Endothelial cell of umbilical vein (primary cell): ENCODE data around the gene GAS2L2. TPM values are rescaled to one million over a fixed set of nuclear protein-coding genes. Genes with fewer than 3 reads are reported as not detected.

ENCODE experiments used
- BruUV-seq: library from RNA; stranded (reverse); fragments of 400-500 nt; replicated peaks from 2 replicates; lab custom pipeline; 2021; lab: Mats Ljungman, UMichigan
- CTCF ChIA-PET: fragments of 300-600, 350-600 bp; sonication (Branson Sonifier 250); formaldehyde crosslinking; loops from one replicate; lab custom pipeline; 2021; ENCODE audit warnings: antibody characterized with exemption, inconsistent platforms; lab: Charles Lee
- POLR2A ChIA-PET: fragments of 300-600, 350-600 bp; sonication (Branson Sonifier 250); formaldehyde crosslinking; loops from one replicate; lab custom pipeline; 2021; ENCODE audit warnings: antibody characterized with exemption, inconsistent platforms; lab: Charles Lee
- DNase-seq: peaks from one replicate; pipeline ENCODE4 v3.0.0-alpha.2; 2011; ENCODE audit warnings: low read depth, low spot score
- FAIRE-seq: peaks from 2 replicates; lab custom pipeline; 2011; peaks lifted over from hg19 to GRCh38; lab: Jason Lieb, UNC
- H2AFZ ChIP-seq: 2 replicates; pipeline ENCODE4 v1.6.0; 2012; ENCODE audit warnings: low read depth, low read length, control low read depth, inconsistent platforms
- H3K27ac ChIP-seq: 2 replicates; pipeline ENCODE4 v1.5.1; 2011; ENCODE audit warnings: low read depth, mild to moderate bottlenecking, control low read depth, low read length, moderate library complexity; ENCODE audit not compliant: insufficient read depth
- H3K27me3 ChIP-seq, 2 experiments: 2 replicates each; pipeline versions ENCODE4 v1.6.0 to v1.6.1; 2011; ENCODE audit warnings: low read length in 2 of 2, mixed read lengths in 1 of 2; ENCODE audit not compliant: control insufficient read depth in 2 of 2, insufficient read depth in 2 of 2
- H3K36me3 ChIP-seq, 2 experiments: 2 replicates in 1 of 2; 3 replicates in 1 of 2; pipeline ENCODE4 v1.5.1; 2011; ENCODE audit warnings: low read length in 2 of 2, mild to moderate bottlenecking in 1 of 2, moderate library complexity in 1 of 2; ENCODE audit not compliant: control insufficient read depth in 2 of 2, insufficient read depth in 2 of 2; ENCODE audit errors: extremely low read depth in 1 of 2
- H3K4me1 ChIP-seq: 3 replicates; pipeline ENCODE4 v1.5.1; 2011; ENCODE audit warnings: mild to moderate bottlenecking, low read length; ENCODE audit not compliant: control insufficient read depth, insufficient read depth; ENCODE audit errors: extremely low read depth
- H3K4me2 ChIP-seq: 2 replicates; pipeline ENCODE4 v1.6.1; 2011; ENCODE audit warnings: low read length, control low read depth, mixed read lengths; ENCODE audit not compliant: insufficient read depth
- H3K4me3 ChIP-seq, 3 experiments: fragments of 200-600 bp in 1 of 3; sonication (generic), shearing (Covaris generic) in 1 of 3; replicated peaks in 1 of 3; 2 replicates each; pipeline ENCODE4 v1.5.1; 2011 to 2016; ENCODE audit warnings: control low read depth in 3 of 3, low read length in 3 of 3, mild to moderate bottlenecking in 2 of 3, inconsistent platforms in 1 of 3, low read depth in 1 of 3, moderate library complexity in 1 of 3; ENCODE audit not compliant: insufficient read depth in 1 of 3
- H3K79me2 ChIP-seq: 2 replicates; pipeline ENCODE4 v1.6.0; 2012; ENCODE audit warnings: low read length, inconsistent platforms; ENCODE audit not compliant: control insufficient read depth, insufficient read depth
- H3K9ac ChIP-seq: replicated peaks from 2 replicates; pipeline ENCODE3; 2011; ENCODE audit warnings: low read length, control low read depth; ENCODE audit not compliant: insufficient read depth; ENCODE audit errors: extremely low read depth
- H3K9me1 ChIP-seq: replicated peaks from 3 replicates; pipeline ENCODE4 v1.6.0; 2011; ENCODE audit warnings: mild to moderate bottlenecking, low read length; ENCODE audit not compliant: control insufficient read depth, insufficient read depth; ENCODE audit errors: extremely low read depth
- H3K9me3 ChIP-seq: replicated peaks from 2 replicates; pipeline ENCODE4 v1.5.1; 2012; ENCODE audit warnings: low read length, inconsistent platforms; ENCODE audit not compliant: control insufficient read depth, insufficient read depth
- H4K20me1 ChIP-seq: replicated peaks from 2 replicates; pipeline ENCODE3; 2011; ENCODE audit warnings: mild to moderate bottlenecking, low read length; ENCODE audit not compliant: control insufficient read depth, insufficient read depth; ENCODE audit errors: extremely low read depth
- CTCF ChIP-seq, 2 donors: IDR thresholded peaks; 1 replicate in 1 of 2; 2 replicates in 1 of 2; pipeline ENCODE4 v1.5.1; 2011; ENCODE audit warnings: low read length in 2 of 2, mild to moderate bottlenecking in 2 of 2, moderate library complexity in 2 of 2, control low read depth in 1 of 2, inconsistent platforms in 1 of 2, low read depth in 1 of 2; ENCODE audit not compliant: insufficient read depth in 1 of 2; ENCODE audit errors: extremely low read depth in 1 of 2
- EZH2 ChIP-seq: IDR thresholded peaks from 2 replicates; pipeline ENCODE4 v1.6.1; 2012; ENCODE audit warnings: borderline replicate concordance, low read depth, mild to moderate bottlenecking, moderate library complexity, low read length, inconsistent platforms; ENCODE audit not compliant: severe bottlenecking
- FOS ChIP-seq: IDR thresholded peaks from 2 replicates; pipeline ENCODE4 v1.6.1; 2011; ENCODE audit warnings: mild to moderate bottlenecking, low read length, moderate library complexity, borderline replicate concordance; ENCODE audit not compliant: insufficient read depth
- GATA2 ChIP-seq: IDR thresholded peaks from 2 replicates; pipeline ENCODE4 v1.7.0; 2011; ENCODE audit warnings: low read depth, mild to moderate bottlenecking, moderate library complexity, mixed read lengths, low read length; ENCODE audit not compliant: insufficient read length, insufficient read depth
- JUN ChIP-seq: IDR thresholded peaks from 2 replicates; pipeline ENCODE4 v1.6.1; 2011; ENCODE audit warnings: borderline replicate concordance, low read depth; ENCODE audit not compliant: insufficient read length, insufficient read depth
- MAX ChIP-seq: IDR thresholded peaks from 2 replicates; pipeline ENCODE4 v1.6.1; 2011; ENCODE audit not compliant: insufficient read depth, insufficient read length
- MYC ChIP-seq: IDR thresholded peaks from one replicate; pipeline ENCODE4 v1.6.1; 2011; ENCODE audit warnings: mild to moderate bottlenecking, low read depth, low read length
- POLR2A ChIP-seq: IDR thresholded peaks from 2 replicates; pipeline ENCODE4 v1.6.1; 2012; ENCODE audit warnings: low read depth, mild to moderate bottlenecking, control low read depth, low read length
- POLR2AphosphoS5 ChIP-seq: IDR thresholded peaks from 2 replicates; pipeline ENCODE4 v1.6.1; 2012; ENCODE audit warnings: low read depth, mild to moderate bottlenecking, control low read depth, low read length, moderate library complexity; ENCODE audit not compliant: insufficient read depth
- dilution Hi-C: fragments of 300-500 bp; cut with MboI; formaldehyde crosslinking; loops from one replicate; pipeline ENCODE4 v1.15.0; 2019; ENCODE audit warnings: low sequenced_read_pairs; ENCODE audit not compliant: extremely low pct_ligation_motif_present
- intact Hi-C: fragments of 100-400 bp; cut with micrococcal nuclease; formaldehyde crosslinking; loops from one replicate; pipeline ENCODE4 v1.10.0; 2022
- polyA plus RNA-seq, 4 experiments: library from polyadenylated mRNA; depleted of rRNA in 3 of 4; stranded (reverse) in 3 of 4; unstranded in 1 of 4; fragments of >200 nt; gene quantifications; 2 replicates each; pipeline versions ENCODE4 v1.2.1 to v1.2.3, GENCODE V29; 2011 to 2012; ENCODE audit warnings: missing spikeins in 1 of 4
- total RNA-seq: library from RNA; stranded (reverse); gene quantifications from 2 replicates; pipeline ENCODE4 v1.2.3, GENCODE V29; 2021

GAS2L2 gene
- total and polyA plus RNA-seq, 2 donors (not counting 3 experiments of a cell fraction or from before 2014, with no cell fraction given) = not detected

GRCh38 chr17:35768797-35769196 lies 15.8 kb upstream of the GAS2L2 start:
- Histone ChIP-seq H3K9me3 (no peaks in the 10 kb centered on the region), H3K9ac (no peak overlapping the region), H4K20me1 (no peaks in the 10 kb centered on the region), H3K79me2 (no peaks in the 10 kb centered on the region), H2AFZ (no peak overlapping the region), H3K4me1 (peaks cover 7% of the 10 kb centered on the region), H3K9me1 (no peaks in the 10 kb centered on the region), H3K36me3 (no peaks in the 10 kb centered on the region), H3K4me3 (no peak overlapping the region), H3K27me3 (peaks cover 2 to 6% of the 10 kb centered on the region in 2 experiments), H3K4me2 (no peak overlapping the region), H3K27ac (no peak overlapping the region)
- dilution Hi-C loops (no loop called here), intact Hi-C loops (no loop called here)
- FAIRE-seq = no peak
- no peak for DNase-seq
- CTCF ChIA-PET = interaction anchor here (1.0 to 8.5 kb wide), 4 partner anchors 21 to 40 kb away, joined by 4 to 453 read pairs (median 8); partner anchors contain the start of gene TAF15
- TF ChIP-seq EZH2 (no peak), FOS (no peak), CTCF (IDR thresholded peaks at IDR 0.05; ENCODE audit: extremely low read depth in 1 of 2, insufficient read depth in 1 of 2, low read depth in 1 of 2, low read length in 2 of 2) (no peak), MYC (no peak), POLR2AphosphoS5 (no peak), JUN (no peak), GATA2 (no peak), MAX (no peak), POLR2A (no peak)
- POLR2A ChIA-PET = interaction anchor here (1.0 kb wide), 1 partner anchor 40 kb away, joined by 3 read pairs; the partner anchor contains the start of gene TAF15
- BruUV-seq = no TSS peak
